Keratinocyte (primary cell): ENCODE results near the gene TBXAS1.

ENCODE experiments used
- EZH2 ChIP-seq: IDR thresholded peaks from one replicate; pipeline ENCODE4 v1.6.1; 2012; ENCODE audit warnings: inconsistent platforms, mild to moderate bottlenecking, low read length, moderate library complexity
- TF ChIP-seq, protein P1 (sequence below), 3 experiments: IDR thresholded peaks in 1 of 3; conservative IDR thresholded peaks in 1 of 3; optimal IDR thresholded peaks in 1 of 3; 2 replicates in 2 of 3; 3 replicates in 1 of 3; pipeline versions ENCODE3 to v1.5.1; 2011; ENCODE audit warnings: low read length in 3 of 3, mild to moderate bottlenecking in 3 of 3, moderate library complexity in 2 of 3, control low read depth in 1 of 3, inconsistent platforms in 1 of 3; ENCODE audit not compliant: insufficient read depth in 2 of 3; ENCODE audit errors: extremely low read depth in 1 of 3

DNA sequence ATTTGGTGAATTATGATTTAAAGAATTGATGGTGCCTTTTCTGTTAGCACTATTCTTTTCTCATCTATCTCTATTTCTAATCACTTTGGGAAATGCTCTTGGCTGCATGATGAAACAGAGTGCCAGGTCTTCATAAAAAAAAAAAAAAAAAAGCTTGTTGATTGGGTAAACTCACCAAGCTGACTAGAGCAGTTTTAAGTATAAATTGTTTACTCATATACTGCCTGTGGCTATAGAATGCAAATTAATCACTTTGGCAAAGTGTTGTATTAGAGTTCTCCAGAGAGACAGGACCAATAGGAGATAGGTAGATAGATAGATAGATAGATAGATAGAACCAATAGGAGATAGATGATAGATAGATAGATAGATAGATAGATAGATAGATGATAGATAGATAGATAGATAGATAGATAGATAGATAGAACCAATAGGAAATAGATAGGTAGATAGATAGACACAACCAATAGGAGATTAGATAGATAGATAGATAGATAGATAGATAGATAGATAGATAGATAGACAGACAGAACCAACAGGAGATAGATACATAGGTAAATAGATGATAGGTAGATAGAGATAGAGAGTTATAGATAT is 20.1 kb upstream of the TBXAS1 start:
- TF ChIP-seq, protein P1, sequence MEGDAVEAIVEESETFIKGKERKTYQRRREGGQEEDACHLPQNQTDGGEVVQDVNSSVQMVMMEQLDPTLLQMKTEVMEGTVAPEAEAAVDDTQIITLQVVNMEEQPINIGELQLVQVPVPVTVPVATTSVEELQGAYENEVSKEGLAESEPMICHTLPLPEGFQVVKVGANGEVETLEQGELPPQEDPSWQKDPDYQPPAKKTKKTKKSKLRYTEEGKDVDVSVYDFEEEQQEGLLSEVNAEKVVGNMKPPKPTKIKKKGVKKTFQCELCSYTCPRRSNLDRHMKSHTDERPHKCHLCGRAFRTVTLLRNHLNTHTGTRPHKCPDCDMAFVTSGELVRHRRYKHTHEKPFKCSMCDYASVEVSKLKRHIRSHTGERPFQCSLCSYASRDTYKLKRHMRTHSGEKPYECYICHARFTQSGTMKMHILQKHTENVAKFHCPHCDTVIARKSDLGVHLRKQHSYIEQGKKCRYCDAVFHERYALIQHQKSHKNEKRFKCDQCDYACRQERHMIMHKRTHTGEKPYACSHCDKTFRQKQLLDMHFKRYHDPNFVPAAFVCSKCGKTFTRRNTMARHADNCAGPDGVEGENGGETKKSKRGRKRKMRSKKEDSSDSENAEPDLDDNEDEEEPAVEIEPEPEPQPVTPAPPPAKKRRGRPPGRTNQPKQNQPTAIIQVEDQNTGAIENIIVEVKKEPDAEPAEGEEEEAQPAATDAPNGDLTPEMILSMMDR (optimal IDR thresholded peaks at IDR 0.05 in 1 of 3, IDR thresholded peaks at IDR 0.05 in 1 of 3, conservative IDR thresholded peaks at IDR 0.05 in 1 of 3; ENCODE audit: extremely low read depth in 1 of 3, insufficient read depth in 2 of 3, low read length in 3 of 3) = no peak
- TF ChIP-seq EZH2 = no peak
